Endothelial cell of umbilical vein (primary cell): Measurements from ENCODE around the gene API5. TPM values are rescaled to one million over a fixed set of nuclear protein-coding genes. Genes with fewer than 3 reads are reported as not detected.

Source experiments
- BruUV-seq: library from RNA; stranded (reverse); fragments of 400-500 nt; replicated peaks from 2 replicates; lab custom pipeline; 2021; lab: Mats Ljungman, UMichigan
- CTCF ChIA-PET: fragments of 300-600, 350-600 bp; sonication (Branson Sonifier 250); formaldehyde crosslinking; loops from one replicate; lab custom pipeline; 2021; ENCODE audit warnings: antibody characterized with exemption, inconsistent platforms; lab: Charles Lee
- POLR2A ChIA-PET: fragments of 300-600, 350-600 bp; sonication (Branson Sonifier 250); formaldehyde crosslinking; loops from one replicate; lab custom pipeline; 2021; ENCODE audit warnings: antibody characterized with exemption, inconsistent platforms; lab: Charles Lee
- DNase-seq: peaks from one replicate; pipeline ENCODE4 v3.0.0-alpha.2; 2011; ENCODE audit warnings: low read depth, low spot score
- FAIRE-seq: peaks from 2 replicates; lab custom pipeline; 2011; peaks lifted over from hg19 to GRCh38; lab: Jason Lieb, UNC
- H2AFZ ChIP-seq: 2 replicates; pipeline ENCODE4 v1.6.0; 2012; ENCODE audit warnings: low read depth, low read length, control low read depth, inconsistent platforms
- H3K27ac ChIP-seq: 2 replicates; pipeline ENCODE4 v1.5.1; 2011; ENCODE audit warnings: low read depth, mild to moderate bottlenecking, control low read depth, low read length, moderate library complexity; ENCODE audit not compliant: insufficient read depth
- H3K27me3 ChIP-seq, 2 experiments: 2 replicates each; pipeline versions ENCODE4 v1.6.0 to v1.6.1; 2011; ENCODE audit warnings: low read length in 2 of 2, mixed read lengths in 1 of 2; ENCODE audit not compliant: control insufficient read depth in 2 of 2, insufficient read depth in 2 of 2
- H3K36me3 ChIP-seq, 2 experiments: 2 replicates in 1 of 2; 3 replicates in 1 of 2; pipeline ENCODE4 v1.5.1; 2011; ENCODE audit warnings: low read length in 2 of 2, mild to moderate bottlenecking in 1 of 2, moderate library complexity in 1 of 2; ENCODE audit not compliant: control insufficient read depth in 2 of 2, insufficient read depth in 2 of 2; ENCODE audit errors: extremely low read depth in 1 of 2
- H3K4me1 ChIP-seq: 3 replicates; pipeline ENCODE4 v1.5.1; 2011; ENCODE audit warnings: mild to moderate bottlenecking, low read length; ENCODE audit not compliant: control insufficient read depth, insufficient read depth; ENCODE audit errors: extremely low read depth
- H3K4me2 ChIP-seq: 2 replicates; pipeline ENCODE4 v1.6.1; 2011; ENCODE audit warnings: low read length, control low read depth, mixed read lengths; ENCODE audit not compliant: insufficient read depth
- H3K4me3 ChIP-seq, 3 experiments: fragments of 200-600 bp in 1 of 3; sonication (generic), shearing (Covaris generic) in 1 of 3; replicated peaks in 1 of 3; 2 replicates each; pipeline ENCODE4 v1.5.1; 2011 to 2016; ENCODE audit warnings: control low read depth in 3 of 3, low read length in 3 of 3, mild to moderate bottlenecking in 2 of 3, inconsistent platforms in 1 of 3, low read depth in 1 of 3, moderate library complexity in 1 of 3; ENCODE audit not compliant: insufficient read depth in 1 of 3
- H3K79me2 ChIP-seq: 2 replicates; pipeline ENCODE4 v1.6.0; 2012; ENCODE audit warnings: low read length, inconsistent platforms; ENCODE audit not compliant: control insufficient read depth, insufficient read depth
- H3K9ac ChIP-seq: replicated peaks from 2 replicates; pipeline ENCODE3; 2011; ENCODE audit warnings: low read length, control low read depth; ENCODE audit not compliant: insufficient read depth; ENCODE audit errors: extremely low read depth
- H3K9me1 ChIP-seq: replicated peaks from 3 replicates; pipeline ENCODE4 v1.6.0; 2011; ENCODE audit warnings: mild to moderate bottlenecking, low read length; ENCODE audit not compliant: control insufficient read depth, insufficient read depth; ENCODE audit errors: extremely low read depth
- H3K9me3 ChIP-seq: replicated peaks from 2 replicates; pipeline ENCODE4 v1.5.1; 2012; ENCODE audit warnings: low read length, inconsistent platforms; ENCODE audit not compliant: control insufficient read depth, insufficient read depth
- H4K20me1 ChIP-seq: replicated peaks from 2 replicates; pipeline ENCODE3; 2011; ENCODE audit warnings: mild to moderate bottlenecking, low read length; ENCODE audit not compliant: control insufficient read depth, insufficient read depth; ENCODE audit errors: extremely low read depth
- CTCF ChIP-seq, 2 donors: IDR thresholded peaks; 1 replicate in 1 of 2; 2 replicates in 1 of 2; pipeline ENCODE4 v1.5.1; 2011; ENCODE audit warnings: low read length in 2 of 2, mild to moderate bottlenecking in 2 of 2, moderate library complexity in 2 of 2, control low read depth in 1 of 2, inconsistent platforms in 1 of 2, low read depth in 1 of 2; ENCODE audit not compliant: insufficient read depth in 1 of 2; ENCODE audit errors: extremely low read depth in 1 of 2
- EZH2 ChIP-seq: IDR thresholded peaks from 2 replicates; pipeline ENCODE4 v1.6.1; 2012; ENCODE audit warnings: borderline replicate concordance, low read depth, mild to moderate bottlenecking, moderate library complexity, low read length, inconsistent platforms; ENCODE audit not compliant: severe bottlenecking
- FOS ChIP-seq: IDR thresholded peaks from 2 replicates; pipeline ENCODE4 v1.6.1; 2011; ENCODE audit warnings: mild to moderate bottlenecking, low read length, moderate library complexity, borderline replicate concordance; ENCODE audit not compliant: insufficient read depth
- GATA2 ChIP-seq: IDR thresholded peaks from 2 replicates; pipeline ENCODE4 v1.7.0; 2011; ENCODE audit warnings: low read depth, mild to moderate bottlenecking, moderate library complexity, mixed read lengths, low read length; ENCODE audit not compliant: insufficient read length, insufficient read depth
- JUN ChIP-seq: IDR thresholded peaks from 2 replicates; pipeline ENCODE4 v1.6.1; 2011; ENCODE audit warnings: borderline replicate concordance, low read depth; ENCODE audit not compliant: insufficient read length, insufficient read depth
- MYC ChIP-seq: IDR thresholded peaks from one replicate; pipeline ENCODE4 v1.6.1; 2011; ENCODE audit warnings: mild to moderate bottlenecking, low read depth, low read length
- POLR2A ChIP-seq: IDR thresholded peaks from 2 replicates; pipeline ENCODE4 v1.6.1; 2012; ENCODE audit warnings: low read depth, mild to moderate bottlenecking, control low read depth, low read length
- POLR2AphosphoS5 ChIP-seq: IDR thresholded peaks from 2 replicates; pipeline ENCODE4 v1.6.1; 2012; ENCODE audit warnings: low read depth, mild to moderate bottlenecking, control low read depth, low read length, moderate library complexity; ENCODE audit not compliant: insufficient read depth
- dilution Hi-C: fragments of 300-500 bp; cut with MboI; formaldehyde crosslinking; loops from one replicate; pipeline ENCODE4 v1.15.0; 2019; ENCODE audit warnings: low sequenced_read_pairs; ENCODE audit not compliant: extremely low pct_ligation_motif_present
- intact Hi-C: fragments of 100-400 bp; cut with micrococcal nuclease; formaldehyde crosslinking; loops from one replicate; pipeline ENCODE4 v1.10.0; 2022
- polyA plus RNA-seq, 4 experiments: library from polyadenylated mRNA; depleted of rRNA in 3 of 4; stranded (reverse) in 3 of 4; unstranded in 1 of 4; fragments of >200 nt; gene quantifications; 2 replicates each; pipeline versions ENCODE4 v1.2.1 to v1.2.3, GENCODE V29; 2011 to 2012; ENCODE audit warnings: missing spikeins in 1 of 4
- total RNA-seq: library from RNA; stranded (reverse); gene quantifications from 2 replicates; pipeline ENCODE4 v1.2.3, GENCODE V29; 2021
- TF ChIP-seq, protein P1 (sequence below): IDR thresholded peaks from 2 replicates; pipeline ENCODE4 v1.6.1; 2011; ENCODE audit not compliant: insufficient read depth, insufficient read length

The API5 gene
- total and polyA plus RNA-seq, 2 donors (not counting 3 experiments of a cell fraction or from before 2014, with no cell fraction given): 26.5 to 103 TPM

DNA sequence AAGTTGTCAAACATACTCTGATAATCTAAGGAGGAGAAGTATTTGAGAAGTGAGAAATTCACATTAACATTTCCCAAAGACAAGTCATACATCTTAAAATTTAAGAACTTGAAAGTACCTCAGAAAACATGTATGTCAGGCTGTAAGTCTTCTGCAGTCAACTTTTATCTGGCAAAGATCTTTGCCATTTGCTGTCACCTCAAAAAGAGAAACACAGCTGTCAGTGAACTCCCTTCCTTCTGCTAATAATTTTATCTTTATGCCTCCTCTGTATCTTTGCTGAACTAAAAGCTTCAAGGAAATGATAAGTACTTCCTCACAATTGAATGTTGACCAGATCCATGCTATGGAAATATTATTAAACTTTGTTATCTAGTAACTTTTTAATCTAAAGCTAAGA, 65.6 kb downstream of the API5 start:
- CTCF ChIA-PET: interaction anchor here (0.8 to 1.3 kb wide), 2 partner anchors 8 to 18 kb away, joined by 3 to 4 read pairs; no protein-coding TSS in a partner anchor
- Histone ChIP-seq H2AFZ (no peak overlapping the region), H3K27ac (no peak overlapping the region), H3K9me3 (no peaks in the 10 kb centered on the region), H3K36me3 (peaks cover 0 to 1% of the 10 kb centered on the region in 2 experiments), H3K27me3 (no peaks in the 10 kb centered on the region), H3K9ac (no peak overlapping the region), H3K4me2 (no peak overlapping the region), H3K4me3 (no peak overlapping the region), H4K20me1 (no peaks in the 10 kb centered on the region), H3K4me1 (peaks cover 8% of the 10 kb centered on the region), H3K9me1 (no peaks in the 10 kb centered on the region), H3K79me2 (peaks cover 32% of the 10 kb centered on the region)
- BruUV-seq: no TSS peak
- POLR2A ChIA-PET: interaction anchor here (0.6 kb wide), 1 partner anchor 19 kb away, joined by 3 read pairs; the partner anchor contains the start of gene TTC17
- DNase-seq (peak; percentile 9), FAIRE-seq (no peak)
- TF ChIP-seq GATA2: no peak
- dilution Hi-C loops: no loop called here
- intact Hi-C loops: no loop called here

- Histone ChIP-seq H3K79me2 (peaks cover 25% of the 10 kb centered on the region), H2AFZ (no peak overlapping the region), H3K9me3 (no peaks in the 10 kb centered on the region), H3K27ac (no peak overlapping the region), H3K27me3 (no peaks in the 10 kb centered on the region), H3K4me2 (no peak overlapping the region), H3K4me1 (peaks cover 8% of the 10 kb centered on the region), H3K36me3 (peaks cover 0 to 1% of the 10 kb centered on the region in 2 experiments), H3K9ac (no peak overlapping the region), H4K20me1 (no peaks in the 10 kb centered on the region), H3K9me1 (no peaks in the 10 kb centered on the region), H3K4me3 (no peak overlapping the region)
- POLR2A ChIA-PET: no interaction called here
- TF ChIP-seq FOS (no peak), MYC (no peak), POLR2A (no peak), JUN (no peak), POLR2AphosphoS5 (no peak), CTCF (IDR thresholded peaks at IDR 0.05; ENCODE audit: extremely low read depth in 1 of 2, insufficient read depth in 1 of 2, low read depth in 1 of 2, low read length in 2 of 2) (no peak), EZH2 (no peak), GATA2 (no peak)
- TF ChIP-seq, protein P1, sequence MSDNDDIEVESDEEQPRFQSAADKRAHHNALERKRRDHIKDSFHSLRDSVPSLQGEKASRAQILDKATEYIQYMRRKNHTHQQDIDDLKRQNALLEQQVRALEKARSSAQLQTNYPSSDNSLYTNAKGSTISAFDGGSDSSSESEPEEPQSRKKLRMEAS: no peak
- intact Hi-C loops (no loop called here), dilution Hi-C loops (no loop called here)
- DNase-seq (no peak), FAIRE-seq (no peak)
- CTCF ChIA-PET: no interaction called here
- no TSS peak for BruUV-seq
Observed at GRCh38 chr11:43378897-43379296, 67.1 kb downstream of the API5 start.
